G401.6 (cell line): ENCODE measurements around the gene EFNA5.

Source experiments
- FAIRE-seq: peaks from 2 replicates; lab custom pipeline; 2012; peaks lifted over from hg19 to GRCh38; lab: Jason Lieb, UNC

Gene EFNA5

GRCh38 chr5:107670932-107671741 lies at the start of gene EFNA5:
TSS of gene EFNA5 (minus strand) at chr5:107670937.
- no peak for FAIRE-seq

DNA sequence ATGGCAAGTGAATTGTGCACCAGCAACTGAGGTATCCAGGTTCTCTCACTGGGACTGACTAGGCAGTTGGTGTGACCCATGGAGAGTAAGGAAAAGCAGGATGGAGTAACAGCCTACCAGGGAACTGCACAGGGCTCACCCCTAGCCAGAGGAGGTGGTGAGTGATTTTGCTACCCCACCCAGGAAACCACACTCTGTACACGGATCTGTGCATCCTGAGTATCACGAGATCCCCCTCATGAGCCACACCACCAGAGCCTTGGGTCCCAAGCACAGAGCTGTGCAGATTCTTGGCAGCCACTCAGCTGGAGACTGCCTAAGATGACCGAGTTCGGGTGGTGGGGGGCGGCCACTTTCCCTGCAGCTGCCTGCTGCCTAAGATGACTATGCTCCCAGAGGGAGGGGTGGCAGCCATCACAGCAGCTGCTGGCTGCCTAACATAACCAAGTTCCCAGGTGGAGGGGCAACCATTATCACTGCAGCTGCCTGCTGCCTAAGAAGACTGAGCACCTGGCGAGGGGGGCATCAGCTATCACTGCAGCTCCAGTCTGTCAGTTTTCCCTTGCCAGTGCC lies 48.4 kb upstream of the EFNA5 start:
- FAIRE-seq: no peak

DNA sequence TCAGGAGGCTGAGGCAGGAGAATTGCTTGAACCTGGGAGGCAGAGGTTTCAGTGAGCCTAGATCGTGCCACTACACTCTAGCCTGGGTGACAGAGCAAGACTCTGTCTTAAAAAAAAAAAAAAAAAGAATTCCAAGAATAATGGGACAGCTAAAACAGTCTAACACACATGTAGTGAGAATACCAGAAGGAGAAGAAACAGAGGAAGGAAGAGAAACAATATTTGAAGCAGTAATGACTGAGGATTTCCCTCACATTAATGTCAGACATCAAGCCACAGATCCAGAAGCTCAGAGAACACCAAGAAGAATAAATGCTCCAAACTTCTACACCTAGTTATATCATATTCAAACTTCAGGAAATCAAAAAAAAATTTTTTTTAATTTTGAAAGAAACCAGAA lies 47.1 kb upstream of the EFNA5 start:
- FAIRE-seq: no peak

- FAIRE-seq: no peak
Measured at GRCh38 chr5:107713228-107713627, 42.5 kb upstream of the EFNA5 start.

DNA sequence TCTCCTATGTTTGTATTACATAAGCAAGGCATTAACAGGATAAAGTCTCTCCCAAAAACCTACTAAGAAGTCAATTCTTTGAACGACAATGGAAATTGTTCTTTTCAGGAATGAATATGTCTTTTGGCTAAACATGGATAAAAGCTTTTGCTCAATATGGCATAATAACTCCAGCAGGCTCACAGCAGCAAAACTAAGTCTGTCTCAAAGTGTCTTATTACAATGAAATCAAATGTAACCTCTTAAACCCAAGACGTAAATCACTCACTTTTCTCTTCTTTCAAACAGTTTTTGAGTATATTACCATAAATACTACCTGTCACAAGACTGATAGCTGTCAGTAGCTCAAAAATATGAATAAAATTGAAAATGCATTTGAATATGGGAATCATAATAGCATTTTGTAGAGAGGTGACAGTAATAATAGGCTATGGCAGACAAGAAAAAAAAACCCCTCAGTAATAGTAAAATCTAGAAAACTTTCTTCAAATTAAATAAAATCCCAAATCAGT lies 41.7 kb upstream of the EFNA5 start:
- FAIRE-seq: no peak

DNA sequence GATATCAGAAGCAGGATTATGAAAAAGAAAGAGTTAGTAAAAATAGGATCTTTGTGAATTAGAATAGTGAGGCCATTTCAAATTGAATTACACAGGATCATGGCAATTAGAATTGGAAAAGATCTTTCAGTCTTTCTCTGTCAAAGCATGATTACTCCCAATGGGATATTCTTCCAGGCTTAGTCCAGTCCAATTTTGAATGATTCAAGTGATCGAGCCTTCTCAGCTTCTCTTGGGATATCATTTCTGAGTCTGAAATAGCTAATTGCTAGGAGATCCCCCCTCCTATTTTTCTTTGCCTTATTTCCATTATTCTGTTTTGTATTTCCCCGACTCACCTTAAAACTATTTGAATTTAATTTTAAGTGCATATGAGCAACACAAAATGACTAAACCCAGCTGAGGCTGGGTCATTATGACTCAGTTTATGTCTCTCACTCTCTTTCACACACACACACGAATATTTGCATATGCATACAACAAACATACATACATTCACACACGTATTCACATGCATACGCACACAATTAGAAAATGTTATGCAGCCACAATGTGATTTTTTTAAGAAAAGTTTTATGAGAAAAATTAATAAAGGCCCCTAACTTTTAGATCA lies 34.8 kb upstream of the EFNA5 start:
- no peak for FAIRE-seq

DNA sequence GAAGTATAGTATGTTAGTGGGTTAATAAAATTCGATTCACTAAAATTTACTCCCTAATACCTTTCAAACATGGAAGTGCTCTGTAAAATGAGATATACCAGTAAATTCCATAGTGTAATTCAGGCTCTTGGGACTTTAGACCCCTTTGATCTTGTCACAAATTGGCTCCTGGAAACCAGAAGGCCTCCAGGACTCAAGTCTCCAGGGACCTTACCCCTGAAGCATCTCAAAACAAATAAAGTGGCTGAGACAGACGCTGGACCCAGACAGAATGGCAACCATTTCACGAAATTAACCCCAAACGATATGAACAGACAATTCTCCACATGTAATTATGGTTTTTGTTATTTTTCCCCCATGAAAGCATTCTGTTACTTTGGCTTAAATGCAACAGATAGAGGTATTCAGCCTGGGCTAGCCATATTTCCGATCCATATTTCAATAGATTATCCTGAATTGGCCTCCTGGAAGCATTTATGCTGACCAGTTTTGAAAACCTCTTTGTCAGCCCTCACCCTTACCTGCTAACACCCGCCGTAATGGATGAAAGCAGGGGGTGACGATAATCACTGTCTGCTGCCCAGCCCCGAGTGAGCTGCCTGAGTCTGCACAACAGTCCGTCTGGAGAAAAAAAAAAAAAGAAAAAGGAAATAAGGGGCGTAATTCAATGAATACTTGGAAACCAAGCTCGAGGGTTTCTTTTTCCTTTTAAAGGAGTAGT lies 34.1 kb upstream of the EFNA5 start:
- FAIRE-seq: no peak

GRCh38 chr5:107700481-107700880 lies 29.7 kb upstream of the EFNA5 start:
- no peak for FAIRE-seq

GRCh38 chr5:107699425-107699824 lies 28.7 kb upstream of the EFNA5 start:
- FAIRE-seq: no peak

- no peak for FAIRE-seq
Measured at GRCh38 chr5:107698286-107698685, 27.5 kb upstream of the EFNA5 start.

DNA sequence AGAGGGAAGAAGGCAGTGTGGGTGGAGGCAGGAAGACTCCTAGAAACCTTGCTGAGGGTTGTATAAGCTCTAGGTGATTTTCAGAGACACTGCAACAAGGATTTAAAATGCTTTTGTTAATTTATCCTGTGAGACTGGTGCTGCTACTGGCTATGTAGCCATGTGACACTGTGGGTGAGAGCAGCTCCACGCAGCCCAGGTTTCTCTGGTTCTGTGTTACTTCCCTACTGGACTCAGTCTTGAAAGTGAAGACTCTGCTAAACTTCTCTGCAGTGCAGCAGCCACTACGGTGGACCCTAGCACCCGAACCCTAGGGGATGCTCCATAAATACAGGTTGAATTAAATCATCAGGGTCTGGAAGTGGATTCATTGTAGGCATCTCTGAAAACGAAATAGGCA lies 25.8 kb upstream of the EFNA5 start:
- no peak for FAIRE-seq

DNA sequence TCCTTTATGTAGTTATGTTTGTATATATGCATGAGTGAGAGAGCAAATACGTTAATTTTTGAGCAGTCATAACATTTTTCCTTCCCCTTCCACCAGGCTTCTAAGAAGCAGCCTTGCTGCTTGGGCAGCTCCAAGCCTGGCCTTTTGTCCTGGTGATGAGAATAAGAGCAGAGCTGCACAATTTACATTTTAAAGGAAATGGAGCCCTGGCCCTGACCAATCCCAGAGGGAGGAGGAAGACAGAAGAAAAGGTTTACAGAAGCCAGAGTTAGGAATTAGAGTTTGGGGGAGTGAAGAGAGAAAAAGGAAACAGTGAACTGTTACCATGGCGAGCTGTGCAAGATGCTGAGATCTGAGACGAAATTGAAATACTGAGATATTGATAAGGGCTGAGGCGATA lies 25.3 kb upstream of the EFNA5 start:
- FAIRE-seq: no peak

GRCh38 chr5:107687937-107688336 lies 17.2 kb upstream of the EFNA5 start:
- no peak for FAIRE-seq

DNA sequence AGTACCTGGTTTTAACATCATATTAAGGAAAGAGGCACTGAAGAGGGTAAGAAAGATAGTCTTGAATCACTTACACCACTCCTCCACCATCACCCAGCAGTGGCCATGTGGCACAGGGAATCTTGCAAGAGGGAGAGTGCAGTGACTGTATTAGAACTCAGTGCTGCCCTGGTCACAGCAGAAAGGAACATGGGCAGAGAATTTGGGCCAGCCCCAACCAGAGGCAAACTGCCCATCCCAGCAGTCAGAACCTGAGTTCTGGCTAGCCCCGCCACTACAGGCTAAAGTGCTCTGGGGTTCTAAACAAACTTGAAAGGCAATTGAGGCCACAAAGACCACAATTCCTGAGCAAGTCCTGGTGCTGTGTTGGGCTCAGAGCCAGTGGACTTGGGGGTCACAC lies 16.7 kb upstream of the EFNA5 start:
- FAIRE-seq: no peak

DNA sequence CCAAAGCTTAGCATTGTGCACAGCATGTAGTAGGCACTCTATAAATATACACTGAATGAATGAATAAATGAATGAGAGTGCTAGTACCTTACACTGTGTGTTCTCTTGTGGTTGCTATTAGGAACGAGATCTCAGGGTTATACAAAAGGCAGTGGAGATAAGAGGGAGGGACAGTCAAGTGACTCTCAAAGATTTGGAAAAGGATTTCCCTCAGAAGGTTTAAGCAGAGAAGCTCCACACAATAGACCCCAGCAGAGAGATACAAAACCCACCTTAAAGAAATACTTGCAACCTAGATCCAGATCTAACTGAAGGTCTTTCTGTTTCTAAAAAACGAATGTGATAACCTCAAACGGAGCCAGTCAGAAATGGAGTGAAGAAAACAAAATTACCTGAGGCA lies 11.8 kb upstream of the EFNA5 start:
- FAIRE-seq: no peak

DNA sequence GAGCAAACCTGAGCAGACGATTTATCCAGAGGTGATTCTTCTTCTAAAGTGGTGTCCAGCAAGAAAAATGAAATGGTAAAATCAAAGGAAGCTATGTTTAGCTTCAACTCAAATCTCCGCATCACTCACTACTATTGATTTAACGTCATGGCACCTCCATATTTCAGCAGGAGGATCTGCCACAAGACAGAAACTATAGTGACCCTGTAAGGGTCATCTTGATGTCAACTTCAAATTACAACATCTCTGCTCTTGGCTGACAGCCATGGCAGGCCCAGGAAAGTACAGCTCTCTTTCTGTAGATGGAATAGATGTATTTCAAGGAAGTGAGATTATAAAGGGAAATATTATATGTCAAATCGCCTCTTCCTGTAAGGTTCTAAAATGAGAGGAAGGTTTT lies 10.1 kb upstream of the EFNA5 start:
- FAIRE-seq: no peak

DNA sequence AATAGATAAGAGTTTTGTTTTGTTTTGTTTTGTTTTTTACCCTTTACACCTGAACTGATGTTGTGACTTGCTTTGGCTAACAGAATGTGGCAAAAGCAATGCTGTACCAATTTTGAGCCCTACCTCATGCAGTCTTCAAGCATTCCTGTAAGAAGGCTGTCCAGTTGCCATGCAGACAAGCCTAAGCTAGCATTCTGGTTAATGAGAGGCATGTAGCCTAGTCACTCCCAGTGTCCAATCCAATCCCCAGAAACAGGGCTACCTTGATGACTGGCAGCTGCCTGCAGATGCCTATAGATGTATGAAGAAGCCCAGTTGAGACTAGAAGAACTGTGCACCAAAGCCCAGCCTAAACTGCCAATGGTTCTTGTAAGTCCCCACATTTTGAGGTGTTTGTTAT lies 9.4 kb upstream of the EFNA5 start:
- FAIRE-seq: no peak

DNA sequence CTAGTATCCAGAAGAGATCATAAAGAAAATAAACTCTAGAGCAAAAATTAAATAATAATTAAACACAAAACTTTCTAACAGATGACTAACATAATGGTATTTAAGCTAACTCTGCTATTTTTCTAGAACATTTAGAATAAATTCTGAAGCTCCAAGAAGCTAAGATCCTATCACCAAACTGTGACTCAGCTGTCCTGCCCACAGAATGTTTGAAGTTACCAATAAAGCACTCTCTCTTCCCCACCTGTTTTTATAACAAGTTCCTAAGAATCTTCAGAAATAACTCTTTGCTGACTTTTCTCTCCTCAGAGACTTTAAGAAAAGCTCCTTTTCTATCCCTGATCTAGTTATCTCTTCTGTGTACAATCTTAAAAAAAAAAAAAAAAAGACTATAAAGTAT lies 6.0 kb upstream of the EFNA5 start:
- FAIRE-seq: no peak

- no peak for FAIRE-seq
Measured at GRCh38 chr5:107675201-107675600, 4.5 kb upstream of the EFNA5 start.

DNA sequence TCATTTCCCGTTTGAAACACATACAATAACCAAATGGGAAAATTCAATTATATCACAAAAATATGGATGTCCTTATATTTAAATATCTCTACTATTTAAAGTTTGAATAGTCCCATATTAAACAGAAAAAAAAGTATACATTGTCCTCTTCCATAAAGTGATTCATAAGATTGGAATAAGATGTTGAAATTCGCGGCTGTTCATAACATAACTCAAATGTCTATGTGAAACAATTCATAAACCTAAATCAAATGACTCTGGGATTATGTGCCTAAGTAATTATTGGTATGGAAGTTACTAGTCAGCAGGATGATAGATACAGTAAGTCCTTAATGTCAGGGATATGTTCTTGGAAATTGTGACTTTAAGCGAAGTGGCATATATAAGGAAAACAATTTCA lies 3.9 kb upstream of the EFNA5 start:
- no peak for FAIRE-seq

GRCh38 chr5:107673368-107674136 lies 2.8 kb upstream of the EFNA5 start:
- peak; percentile 96 for FAIRE-seq

DNA sequence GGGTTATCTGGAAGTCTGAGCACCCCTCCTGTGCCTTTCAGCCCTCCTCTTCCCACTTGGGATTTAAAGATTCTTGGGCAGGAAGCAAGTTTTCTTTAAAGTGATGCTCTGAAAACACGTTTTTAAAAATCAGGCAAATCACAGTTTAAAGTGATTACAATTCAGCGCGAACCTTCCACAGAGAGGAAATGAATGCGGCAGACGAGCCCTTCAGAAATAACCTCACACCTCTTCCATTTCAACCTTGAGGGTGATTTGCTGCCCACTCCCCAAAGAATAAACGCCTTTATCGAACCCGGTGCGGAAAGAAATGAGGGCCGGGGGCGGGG lies 2.3 kb upstream of the EFNA5 start:
- no peak for FAIRE-seq
